Right renal pelvis (tissue), 4 donors: ENCODE data around the gene JPH3. TPM values are rescaled to one million over a fixed set of nuclear protein-coding genes. Genes with fewer than 3 reads are reported as not detected.
A peak's percentile ranks its signal among the peaks of the same experiment; 100 is the strongest.
"Not testable (repeated sequence)": the region's sequence is repeated elsewhere in the genome, so short reads cannot be mapped to it uniquely, and the experiment has no call there.

ENCODE experiments used
- DNase-seq, 4 donors: peaks; one replicate each; pipeline ENCODE4 v3.0.0-alpha.2; 2013; ENCODE audit warnings: low read depth in 4 of 4, low spot score in 3 of 4, missing footprints in 1 of 4
- polyA plus RNA-seq, 4 donors: library from polyadenylated mRNA; unstranded; fragments of 120-200 nt; gene quantifications; one replicate each; pipeline ENCODE4 v1.2.1, GENCODE V29; 2013; ENCODE audit not compliant: insufficient read length in 4 of 4

The JPH3 gene
- polyA plus RNA-seq, 4 donors = 0.53 to 1.3 (median 0.70) TPM

DNA sequence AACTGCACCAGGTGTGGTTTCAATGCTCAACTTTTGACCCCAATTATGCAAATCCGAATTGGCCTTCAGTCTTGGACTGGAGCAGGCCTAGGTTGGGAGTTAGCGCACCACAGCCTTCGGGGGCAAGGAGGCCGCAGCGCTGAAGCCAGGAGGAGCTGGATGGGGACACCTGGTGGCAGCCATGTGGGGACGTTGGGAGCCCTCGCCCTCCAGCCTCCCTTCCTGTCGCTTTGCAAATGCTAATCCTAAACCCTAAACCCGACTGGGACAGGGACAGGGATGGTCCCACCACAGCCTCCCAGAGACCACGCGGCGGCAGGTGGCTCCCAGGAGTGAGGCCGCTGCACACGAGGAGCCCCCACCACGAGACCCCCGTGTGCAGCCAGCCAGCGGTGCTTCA lies 104.8 kb downstream of the JPH3 start:
- DNase-seq = no peak

DNA sequence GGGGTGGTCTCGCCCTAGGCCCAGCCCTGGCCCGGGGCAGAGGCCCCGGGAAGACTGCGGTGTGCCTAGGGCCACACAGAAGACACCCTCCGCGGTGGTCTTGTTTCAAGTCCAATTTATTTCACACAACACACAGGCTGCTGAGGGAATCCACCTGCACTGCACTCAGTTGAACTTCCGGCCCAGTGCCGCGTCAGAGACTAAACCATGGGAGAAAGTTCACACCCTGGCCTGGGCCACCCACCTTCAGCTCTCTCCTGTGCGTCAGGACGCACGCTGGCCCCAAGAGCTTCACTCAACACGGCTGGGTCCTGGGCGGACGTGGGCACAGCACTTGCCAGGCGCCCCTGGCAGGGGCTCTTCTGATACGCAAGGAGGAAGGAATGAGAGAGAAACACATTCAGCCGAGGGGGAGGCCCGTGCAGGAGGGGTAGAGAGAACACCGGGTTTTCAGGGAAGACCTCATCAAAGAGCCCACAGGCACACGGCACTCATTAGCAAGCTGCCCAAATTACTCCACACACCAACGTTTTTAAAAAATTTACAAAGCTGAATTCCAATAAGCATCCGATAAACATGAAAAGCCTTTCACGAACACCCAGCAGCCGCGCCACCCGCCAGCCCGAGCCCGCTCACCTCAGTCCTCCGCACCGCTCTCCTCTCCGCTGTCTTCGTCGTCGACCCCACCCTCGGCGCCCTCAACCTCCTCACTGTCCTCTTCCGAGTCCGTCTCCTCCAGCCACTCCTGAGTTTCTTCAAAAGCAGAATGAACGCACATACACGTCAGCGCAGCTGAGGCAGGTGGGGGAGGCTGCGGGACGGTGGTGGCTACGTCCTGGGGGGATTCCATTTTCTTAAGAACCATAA lies 105.6 kb downstream of the JPH3 start:
- DNase-seq = no peak

DNA sequence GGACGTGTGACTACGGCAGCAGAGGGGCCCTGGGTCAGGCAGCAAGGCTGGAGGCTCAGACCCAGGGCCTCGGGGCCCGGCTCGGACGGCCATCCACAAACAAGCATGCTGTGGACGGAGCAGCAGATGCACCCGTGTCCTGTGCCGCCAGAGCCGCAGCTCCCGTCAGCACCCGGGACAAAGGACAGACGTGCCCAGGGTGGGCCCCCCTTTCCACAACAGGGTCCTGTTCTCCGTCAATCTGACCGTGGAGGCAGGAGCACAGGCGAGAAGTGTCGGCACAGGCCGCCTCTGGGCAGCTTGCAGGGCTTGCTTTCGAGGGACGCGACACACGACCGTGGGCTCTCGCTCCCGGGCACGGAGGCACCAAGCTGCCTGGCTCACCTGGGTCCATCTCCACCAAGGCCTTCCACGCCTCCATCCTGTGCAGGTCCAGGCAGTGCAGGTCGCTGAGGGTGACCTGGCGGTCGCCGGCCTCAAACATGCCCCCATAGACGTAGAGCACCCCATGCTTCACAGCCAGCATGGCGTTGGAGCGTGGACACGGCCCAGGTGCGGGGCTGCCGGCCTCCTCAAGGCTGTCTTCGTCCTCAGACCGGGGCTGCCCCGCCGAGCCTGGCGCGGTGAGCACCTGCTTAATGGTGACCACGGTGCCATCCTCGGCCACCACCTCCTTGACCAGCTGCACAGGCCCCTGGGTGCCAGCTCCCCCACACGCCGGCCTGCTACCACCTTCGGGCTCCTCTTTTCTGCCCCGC lies 106.8 kb downstream of the JPH3 start:
- DNase-seq = no peak

DNA sequence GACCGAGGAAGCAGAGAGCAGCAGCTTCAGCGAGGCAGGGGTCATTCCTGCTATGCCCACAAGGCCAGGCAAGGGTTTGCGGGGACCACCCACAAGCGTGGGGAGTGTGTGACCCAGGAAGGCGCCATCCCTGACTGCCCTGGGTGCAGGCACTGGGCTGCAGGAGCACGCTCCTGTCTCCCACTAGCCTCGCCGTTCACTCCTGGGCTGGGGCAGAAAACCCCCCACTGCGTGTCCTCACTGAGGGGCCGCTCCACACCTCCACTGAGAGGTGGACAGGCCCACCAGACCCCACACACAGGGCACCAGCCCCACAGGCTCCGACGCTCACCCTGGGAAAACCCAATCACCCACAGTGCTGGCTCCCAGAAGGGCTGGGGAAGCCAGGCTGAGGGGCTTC lies 107.4 kb downstream of the JPH3 start:
- DNase-seq = no peak

DNA sequence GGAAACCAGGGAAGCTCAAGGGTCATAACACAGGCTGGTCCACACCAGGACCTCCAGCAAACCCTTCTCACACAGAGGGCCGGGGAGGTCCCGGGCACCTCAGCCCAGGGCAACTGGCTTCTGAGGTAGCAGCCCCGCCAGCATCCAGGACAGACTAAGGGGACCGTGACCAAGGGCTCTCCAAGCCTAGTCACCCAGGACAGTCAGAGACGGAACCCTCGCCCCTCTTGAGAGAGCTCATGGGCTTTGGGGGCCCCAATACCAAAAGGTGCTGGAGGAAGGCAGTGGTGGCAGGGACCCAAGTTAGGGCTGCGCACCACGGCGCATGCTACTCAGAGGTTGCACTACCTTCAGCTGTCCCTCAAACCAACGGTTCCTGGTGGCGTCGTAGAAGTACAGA lies 108.6 kb downstream of the JPH3 start:
- DNase-seq = no peak

DNA sequence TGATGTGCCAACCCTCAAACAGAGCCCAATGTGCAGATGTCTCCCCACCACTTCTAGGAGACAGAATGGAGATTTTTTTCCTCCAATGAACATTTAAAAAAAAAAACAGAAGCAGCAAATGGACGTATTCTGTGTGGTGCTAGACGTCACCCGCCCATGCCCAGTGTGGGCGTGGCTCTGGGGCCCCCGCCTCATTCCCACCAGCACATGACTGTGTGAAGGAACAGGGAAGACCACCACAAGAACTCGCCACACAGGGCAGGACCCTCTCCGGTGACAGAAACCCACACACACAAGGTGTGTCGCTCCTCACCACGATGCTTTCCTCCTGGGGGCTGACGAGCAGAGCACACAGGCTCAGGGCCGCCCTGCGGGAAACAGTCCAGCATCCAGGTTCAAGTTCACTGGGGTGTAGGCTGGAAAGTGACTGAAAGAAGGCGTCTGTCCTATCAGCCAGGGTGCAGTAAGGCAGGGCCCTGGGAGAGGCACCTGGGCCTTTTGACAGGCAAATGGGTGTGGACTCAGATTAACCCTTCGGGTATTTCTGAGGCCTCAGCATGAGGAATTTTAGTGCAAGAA lies 110.0 kb downstream of the JPH3 start:
- no peak for DNase-seq

DNA sequence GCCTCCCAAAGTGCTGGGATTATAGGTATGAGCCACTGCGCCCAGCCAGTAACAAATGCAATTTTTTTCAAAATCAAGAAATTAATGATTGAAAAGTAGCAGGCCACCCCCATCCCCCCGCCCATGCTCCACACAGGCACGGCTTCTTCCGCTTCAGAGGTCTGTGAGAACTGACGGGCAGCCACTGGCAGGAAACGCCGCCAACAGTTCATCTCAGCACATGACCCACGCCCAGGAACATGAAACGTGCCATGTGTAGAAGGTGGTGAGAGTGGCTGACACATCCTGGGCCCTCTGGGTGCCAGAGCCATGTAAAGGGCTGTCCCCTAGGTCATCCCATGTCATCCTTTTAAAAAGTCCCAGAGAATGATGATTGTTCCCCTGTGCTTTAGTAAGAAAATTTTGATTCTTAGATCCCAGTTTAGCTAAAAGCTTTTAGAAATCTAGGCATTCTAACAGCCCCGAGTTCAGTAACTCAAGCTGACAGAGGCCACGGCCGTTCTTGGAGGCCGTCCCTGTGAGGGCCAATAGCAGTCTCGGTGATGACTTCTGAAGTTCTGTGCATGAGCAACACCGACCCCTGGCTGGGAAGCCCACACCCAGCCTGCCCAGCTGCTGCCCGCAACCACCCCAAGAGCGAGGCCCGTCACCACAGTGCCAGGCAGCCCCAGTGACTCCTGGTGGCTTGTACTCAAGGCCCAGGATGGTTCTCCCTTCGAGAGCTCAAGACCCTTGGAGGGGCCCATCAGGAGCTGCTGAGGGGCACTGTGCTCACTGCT lies 111.3 kb downstream of the JPH3 start:
- DNase-seq = no peak

DNA sequence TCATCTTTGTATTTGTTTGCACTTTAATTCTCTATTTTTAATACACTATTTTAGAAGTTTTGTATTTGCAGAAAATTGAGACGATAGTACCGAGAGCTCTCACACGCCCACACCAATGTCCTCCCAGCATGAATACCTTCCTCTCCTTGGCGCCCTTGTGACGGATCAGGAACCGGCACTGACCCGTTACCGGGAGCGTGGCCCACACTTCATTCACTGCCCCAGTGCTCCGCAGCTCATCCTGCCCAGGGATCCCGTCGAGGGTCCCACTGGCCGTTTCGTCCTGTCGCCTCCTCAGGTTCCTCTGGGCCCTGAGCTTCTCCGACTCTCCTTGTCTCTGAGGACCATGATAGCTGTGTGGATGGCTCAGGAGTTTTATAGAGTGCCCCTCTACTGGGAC lies 112.9 kb downstream of the JPH3 start:
- no peak for DNase-seq

DNA sequence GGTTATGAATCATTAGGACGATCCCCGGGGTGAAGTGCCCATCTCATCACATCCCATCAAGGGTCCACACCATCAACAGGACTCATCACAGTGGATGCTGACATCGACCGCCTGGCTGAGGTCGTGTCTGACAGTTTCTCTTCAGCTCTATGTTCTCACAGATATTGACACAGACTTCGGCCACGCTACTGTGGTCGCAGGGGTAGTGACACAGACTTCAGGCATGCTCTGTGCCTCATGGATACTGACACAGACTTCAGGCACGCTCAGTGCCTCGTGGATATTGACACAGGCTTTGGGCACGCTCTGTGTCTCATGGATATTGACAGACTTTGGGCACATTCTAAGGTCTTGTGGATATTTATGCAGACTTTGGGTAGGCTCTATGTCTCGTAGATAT lies 113.3 kb downstream of the JPH3 start:
- no peak for DNase-seq

DNA sequence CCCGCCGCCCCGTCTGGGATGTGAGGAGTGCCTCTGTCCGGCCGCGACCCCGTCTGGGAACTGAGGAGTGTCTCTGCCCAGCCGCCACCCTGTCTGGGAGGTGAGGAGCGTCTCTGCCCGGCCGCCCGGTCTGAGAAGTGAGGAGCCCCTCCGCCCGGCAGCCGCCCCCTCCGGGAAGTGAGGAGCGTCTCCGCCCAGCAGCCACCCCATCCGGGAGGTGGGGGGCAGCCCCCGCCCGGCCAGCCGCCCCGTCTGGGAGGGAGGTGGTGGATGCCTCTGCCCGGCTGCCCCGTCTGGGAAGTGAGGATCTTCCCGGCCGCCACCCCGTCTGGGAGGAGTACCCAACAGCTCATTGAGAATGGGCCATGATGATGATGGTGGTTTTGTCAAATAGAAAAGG lies 116.5 kb downstream of the JPH3 start:
- DNase-seq = not testable (repeated sequence)

DNA sequence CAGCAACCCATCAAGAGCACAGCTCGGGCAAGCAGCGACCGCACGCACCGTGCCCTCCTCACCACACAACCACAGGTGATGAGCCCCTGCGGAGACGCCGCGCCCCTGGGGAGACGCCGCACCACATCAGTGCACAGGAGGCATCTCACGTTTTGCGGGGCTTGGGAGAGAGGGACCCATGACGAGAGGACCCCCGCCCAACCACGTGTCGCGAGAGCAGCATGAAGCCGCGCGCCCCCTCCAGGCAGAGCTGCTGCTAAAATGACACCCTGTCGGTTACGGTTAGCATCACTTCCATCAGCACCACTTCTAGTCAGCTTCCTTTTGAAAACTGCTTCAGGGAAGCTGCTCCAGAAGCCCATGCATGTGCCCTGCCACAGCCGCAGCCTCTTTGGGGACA lies 118.1 kb downstream of the JPH3 start:
- no peak for DNase-seq

DNA sequence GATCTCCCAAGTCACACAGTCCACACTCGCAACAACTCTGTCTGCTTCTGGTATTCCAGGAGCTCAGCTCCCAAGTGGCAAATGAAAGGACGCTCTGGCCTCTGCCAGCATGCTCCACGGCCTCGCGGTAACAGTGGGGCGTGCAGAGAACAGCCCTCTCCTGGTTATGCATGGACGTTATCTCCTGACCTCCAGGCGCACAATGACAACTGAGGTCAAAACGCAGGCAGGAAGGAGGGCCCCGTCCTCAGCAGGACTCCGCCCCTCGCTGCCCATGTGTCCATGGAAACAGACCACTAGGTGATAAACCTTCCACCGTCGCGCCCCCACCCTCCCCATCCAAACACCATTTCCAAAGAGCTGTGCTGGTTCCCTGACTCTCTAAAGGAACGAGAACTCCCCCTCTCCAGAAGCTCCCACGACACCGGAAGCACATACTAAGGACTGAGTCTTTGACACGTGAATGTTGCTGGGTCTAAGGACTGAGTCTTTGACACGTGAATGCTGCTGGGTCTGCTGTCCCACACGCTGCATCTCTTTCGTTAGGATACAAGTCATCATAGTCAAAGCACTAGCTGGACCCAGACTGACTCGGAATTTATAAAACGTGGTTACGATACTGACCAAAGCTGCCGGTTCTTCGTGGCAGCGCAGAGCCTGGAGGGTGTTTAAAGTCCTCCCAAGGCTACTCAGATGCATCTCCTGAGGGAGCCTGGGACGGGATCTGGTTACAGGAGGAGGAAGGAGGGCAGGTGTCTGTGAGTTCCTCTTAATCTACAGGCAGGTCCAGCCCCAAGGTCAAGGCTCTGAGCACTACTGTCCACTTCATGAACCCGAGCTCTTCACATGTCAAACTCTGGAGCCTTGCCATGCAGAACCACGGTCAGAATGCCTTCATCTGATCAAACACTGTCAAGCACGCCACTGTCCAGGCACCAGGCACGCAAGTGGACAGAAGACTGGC lies 119.6 kb downstream of the JPH3 start:
- no peak for DNase-seq

DNA sequence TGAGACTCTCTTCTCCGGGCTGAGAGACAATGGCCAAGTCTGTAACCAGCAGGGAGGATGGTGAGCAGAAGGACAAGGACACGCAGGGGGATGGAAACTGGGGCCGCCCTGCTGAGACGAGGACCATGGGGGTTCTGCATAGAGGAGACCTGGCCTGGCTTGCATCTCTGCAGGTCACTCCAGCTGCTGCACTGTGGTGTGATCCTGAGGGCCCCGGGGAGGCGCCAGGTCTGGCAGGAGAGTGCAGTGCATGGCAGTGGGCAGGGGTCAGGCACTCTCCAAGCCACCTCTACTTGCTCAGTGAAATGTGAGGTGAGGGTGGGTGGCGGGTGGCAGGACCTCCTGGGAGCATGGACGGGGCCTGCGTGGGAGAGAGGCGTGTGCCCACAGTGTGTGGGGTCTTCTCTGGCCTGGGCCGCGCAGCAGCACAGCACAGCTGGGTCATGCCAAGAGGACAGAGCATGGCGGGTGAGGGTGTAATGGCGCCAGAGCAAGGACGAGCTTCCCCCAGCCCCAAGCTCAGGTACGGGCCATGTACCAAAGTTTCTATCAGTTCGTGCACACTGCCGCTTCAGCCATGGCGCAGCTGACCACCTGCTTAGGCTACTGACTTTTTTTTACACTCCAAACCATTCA lies 120.4 kb downstream of the JPH3 start:
- no peak for DNase-seq

DNA sequence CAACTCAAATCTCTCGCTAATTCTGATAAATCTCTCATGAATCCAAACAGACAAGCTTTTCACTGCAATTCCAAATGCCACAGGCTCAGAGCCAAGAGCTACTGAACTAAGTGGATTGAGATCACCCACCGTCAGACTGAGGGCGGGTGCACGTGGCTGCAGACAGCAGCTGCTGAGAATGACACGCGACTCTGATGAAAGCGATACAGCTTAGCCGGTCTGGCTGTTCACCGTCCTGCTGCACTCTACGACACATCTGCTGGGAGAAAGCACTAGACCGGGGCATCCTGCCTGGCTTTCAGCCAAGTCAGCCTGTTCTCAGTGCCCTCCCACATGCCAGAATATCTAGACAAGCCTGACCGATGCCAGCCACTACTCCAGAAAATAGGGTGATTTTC lies 120.9 kb downstream of the JPH3 start:
- peak; percentile 67 to 88 (median 75) for DNase-seq

DNA sequence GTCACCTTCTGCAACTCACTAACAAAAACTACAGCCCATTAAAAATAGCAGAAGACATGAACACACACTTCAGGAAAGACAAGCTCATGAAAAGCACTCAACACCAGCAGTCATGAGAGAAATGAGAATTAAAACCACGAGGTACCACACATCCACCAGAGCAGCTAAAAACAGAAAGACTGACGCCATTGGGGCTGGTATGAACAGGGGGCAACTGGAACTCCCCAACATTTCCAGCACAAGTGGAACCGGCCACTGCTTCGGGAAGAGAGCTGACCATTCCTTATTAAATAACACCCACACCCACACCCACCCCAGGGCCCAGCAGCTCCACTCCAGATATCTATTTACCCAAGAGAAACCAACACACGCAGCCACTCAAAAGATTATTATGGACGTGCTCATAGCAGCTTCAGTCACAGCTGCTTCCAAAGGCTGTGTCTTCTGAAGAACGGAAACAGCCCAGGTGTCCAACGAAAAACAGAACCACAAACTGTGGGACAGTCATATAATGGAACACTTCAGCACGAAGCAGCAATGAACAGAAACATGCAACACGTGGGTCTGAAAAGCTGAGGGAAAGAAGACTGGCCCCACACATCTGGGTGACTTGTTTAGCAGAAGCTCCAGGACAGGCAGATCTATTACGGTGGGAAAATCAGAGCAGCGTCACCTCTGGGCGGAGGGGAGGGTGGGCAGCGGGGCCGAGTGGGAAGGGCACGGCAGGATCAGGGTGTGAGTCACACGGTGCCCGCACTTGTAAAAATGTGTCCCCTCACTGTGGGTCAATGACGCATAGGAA lies 122.4 kb downstream of the JPH3 start:
- no peak for DNase-seq

DNA sequence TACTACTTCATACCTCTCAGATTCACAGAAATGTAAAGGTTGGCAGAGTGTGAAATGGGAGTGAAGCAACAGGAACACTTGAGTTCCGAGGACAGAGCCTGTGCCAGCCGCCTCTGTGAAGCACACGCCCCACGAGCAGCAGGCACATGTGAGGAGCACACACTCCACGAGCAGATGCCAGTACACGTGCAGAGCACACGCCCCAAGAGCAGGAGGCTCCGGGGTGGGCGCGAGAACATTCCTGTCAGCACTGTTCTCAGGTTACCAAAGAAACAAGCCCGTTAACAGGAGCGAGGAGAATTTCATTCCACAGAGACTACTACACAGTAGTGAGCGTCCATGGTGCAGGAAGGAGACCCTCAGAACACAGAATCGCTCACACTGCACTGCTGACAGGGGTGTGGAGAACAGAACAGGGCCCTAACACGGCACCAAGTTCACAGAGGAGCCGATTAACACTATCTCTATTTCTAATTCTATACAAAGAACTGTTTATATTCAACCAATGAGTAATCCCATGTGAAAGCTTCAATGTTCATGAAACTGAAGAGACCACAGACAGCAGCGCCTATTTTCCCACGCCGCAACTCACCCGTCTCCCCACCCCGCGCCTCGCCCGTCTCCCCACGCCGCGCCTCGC lies 123.4 kb downstream of the JPH3 start:
- no peak for DNase-seq

DNA sequence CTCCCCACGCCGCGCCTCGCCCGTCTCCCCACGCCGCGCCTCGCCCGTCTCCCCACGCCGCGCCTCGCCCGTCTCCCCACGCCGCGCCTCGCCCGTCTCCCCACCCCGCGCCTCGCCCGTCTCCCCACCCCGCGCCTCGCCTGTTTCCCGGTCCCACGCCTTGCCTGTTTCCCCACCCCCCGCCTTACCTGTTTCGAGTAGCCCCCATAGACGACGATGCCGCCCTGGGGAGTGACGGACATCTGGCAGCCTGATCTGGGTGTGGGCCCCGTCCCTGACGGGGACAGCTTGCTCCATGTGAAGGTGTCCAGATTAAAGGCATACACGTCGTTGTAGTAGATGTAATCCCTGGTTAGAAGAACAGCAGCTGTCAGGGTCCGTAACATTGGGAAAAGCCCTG lies 124.3 kb downstream of the JPH3 start:
- DNase-seq = not testable (repeated sequence)

DNA sequence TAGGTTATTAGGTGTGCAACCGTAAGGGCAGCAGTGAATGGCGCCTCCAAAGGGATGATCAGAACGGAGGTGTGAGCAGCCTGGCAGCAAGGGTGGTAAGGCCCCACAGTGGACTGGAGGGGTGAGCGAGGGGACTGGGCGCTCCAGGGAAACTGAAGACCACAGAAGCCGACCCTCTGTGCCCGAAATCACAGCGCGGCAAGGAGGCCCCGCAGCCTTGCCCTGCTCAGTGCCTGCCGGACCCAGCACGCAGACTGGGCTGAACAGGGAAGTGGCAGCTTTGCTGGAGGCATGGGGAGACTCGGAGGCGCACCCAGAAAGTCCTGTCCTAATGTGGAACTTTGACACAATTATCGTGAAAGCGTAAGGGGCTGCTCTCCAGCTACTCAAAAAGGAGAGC lies 125.0 kb downstream of the JPH3 start:
- no peak for DNase-seq
